AG09319 (cell line): ENCODE data around the gene SOBP.

Experiments used
- DNase-seq: peaks from one replicate; pipeline ENCODE4 v3.0.0-alpha.2; 2010; ENCODE audit warnings: low read depth; ENCODE audit errors: extremely low read depth
- CTCF ChIP-seq: IDR thresholded peaks from 2 replicates; pipeline ENCODE4 v1.5.1; 2011; ENCODE audit warnings: low read depth, mild to moderate bottlenecking, inconsistent platforms, low read length, moderate library complexity

SOBP gene

GRCh38 chr6:107648983-107649382 is 159.1 kb downstream of the SOBP start:
- DNase-seq, result no peak
- TF ChIP-seq CTCF, result no peak

- TF ChIP-seq CTCF, result no peak
- no peak for DNase-seq
These were observed 162.7 kb downstream of the SOBP start for GRCh38 chr6:107652526-107653182.

GRCh38 chr6:107653183-107653580 is 163.3 kb downstream of the SOBP start:
- DNase-seq, result no peak

GRCh38 chr6:107653861-107654394 is 164.0 kb downstream of the SOBP start:
- no peak for DNase-seq
- TF ChIP-seq CTCF, result no peak

More at GRCh38 chr6:107653183-107653580, 163.3 kb downstream of the SOBP start:
- TF ChIP-seq CTCF, result no peak

- DNase-seq, result no peak
- TF ChIP-seq CTCF, result no peak
These were observed 164.8 kb downstream of the SOBP start for GRCh38 chr6:107654764-107655163.

- TF ChIP-seq CTCF, result peak; percentile 9
- DNase-seq, result no peak
These were observed 165.3 kb downstream of the SOBP start for GRCh38 chr6:107655245-107655644.

- no peak for DNase-seq
- TF ChIP-seq CTCF, result no peak
These were observed 165.9 kb downstream of the SOBP start for GRCh38 chr6:107655864-107656263.
